Measurements from ENCODE around the gene PREX1.

DNA sequence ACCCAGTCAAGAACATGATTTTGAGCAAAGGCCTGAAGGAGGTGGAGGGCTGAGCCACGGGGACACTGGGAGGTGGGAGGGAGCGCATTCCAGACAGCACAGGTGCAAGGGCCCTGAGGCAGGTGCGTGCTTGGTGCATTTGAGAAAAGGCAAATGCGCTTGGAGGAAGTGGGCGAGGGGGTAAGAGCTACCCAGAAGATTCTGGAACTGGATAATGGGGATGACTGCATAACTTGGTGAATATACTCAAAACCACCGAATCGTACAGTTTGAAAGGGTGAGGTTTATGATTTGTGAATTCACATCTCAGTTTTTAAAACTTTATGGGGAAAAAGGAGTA lies 9.8 kb downstream of the PREX1 start:
- TF ChIP-seq, protein P1, sequence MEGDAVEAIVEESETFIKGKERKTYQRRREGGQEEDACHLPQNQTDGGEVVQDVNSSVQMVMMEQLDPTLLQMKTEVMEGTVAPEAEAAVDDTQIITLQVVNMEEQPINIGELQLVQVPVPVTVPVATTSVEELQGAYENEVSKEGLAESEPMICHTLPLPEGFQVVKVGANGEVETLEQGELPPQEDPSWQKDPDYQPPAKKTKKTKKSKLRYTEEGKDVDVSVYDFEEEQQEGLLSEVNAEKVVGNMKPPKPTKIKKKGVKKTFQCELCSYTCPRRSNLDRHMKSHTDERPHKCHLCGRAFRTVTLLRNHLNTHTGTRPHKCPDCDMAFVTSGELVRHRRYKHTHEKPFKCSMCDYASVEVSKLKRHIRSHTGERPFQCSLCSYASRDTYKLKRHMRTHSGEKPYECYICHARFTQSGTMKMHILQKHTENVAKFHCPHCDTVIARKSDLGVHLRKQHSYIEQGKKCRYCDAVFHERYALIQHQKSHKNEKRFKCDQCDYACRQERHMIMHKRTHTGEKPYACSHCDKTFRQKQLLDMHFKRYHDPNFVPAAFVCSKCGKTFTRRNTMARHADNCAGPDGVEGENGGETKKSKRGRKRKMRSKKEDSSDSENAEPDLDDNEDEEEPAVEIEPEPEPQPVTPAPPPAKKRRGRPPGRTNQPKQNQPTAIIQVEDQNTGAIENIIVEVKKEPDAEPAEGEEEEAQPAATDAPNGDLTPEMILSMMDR (IDR thresholded peaks at IDR 0.05), result no peak
- TF ChIP-seq POLR2AphosphoS5 (IDR thresholded peaks at IDR 0.05), result no peak

Data from prostate gland (tissue), 2 donors.